ENCODE measurements around the gene RBPJL. TPM values are rescaled to one million over a fixed set of nuclear protein-coding genes. Genes with fewer than 3 reads are reported as not detected.

RBPJL gene
- total and polyA plus RNA-seq, 2 of the 13 experiments (the other 11 are each of a cell fraction or from before 2014, with no cell fraction given): not detected

- no peak for TF ChIP-seq FOXK1 (CRISPR knock-in tag; IDR thresholded peaks at IDR 0.05; ENCODE audit: borderline replicate concordance, low read depth)
- TF ChIP-seq ZFYVE20 (CRISPR knock-in tag; IDR thresholded peaks at IDR 0.05; ENCODE audit: borderline replicate concordance, low read depth): 0 out of 2 replicates have a peak, but pooled peaks have one; percentile 32
- no peak for TF ChIP-seq THAP7 (CRISPR knock-in tag; IDR thresholded peaks at IDR 0.05)
- no peak for TF ChIP-seq ATF4 (CRISPR knock-in tag; IDR thresholded peaks at IDR 0.05)
- no peak for TF ChIP-seq MED1 (CRISPR knock-in tag; IDR thresholded peaks at IDR 0.05)
- no peak for TF ChIP-seq ZSCAN22 (CRISPR knock-in tag; IDR thresholded peaks at IDR 0.05)
- TF ChIP-seq MIER3 (CRISPR knock-in tag; IDR thresholded peaks at IDR 0.05; ENCODE audit: borderline replicate concordance): no peak
- no peak for TF ChIP-seq CREB3 (CRISPR knock-in tag; IDR thresholded peaks at IDR 0.05)
- no peak for TF ChIP-seq ZBTB44 (CRISPR knock-in tag; IDR thresholded peaks at IDR 0.05)
- peak; percentile 76 for TF ChIP-seq ZNF543 (CRISPR knock-in tag; IDR thresholded peaks at IDR 0.05)
- no peak for TF ChIP-seq FOXJ3 (CRISPR knock-in tag; IDR thresholded peaks at IDR 0.05; ENCODE audit: borderline replicate concordance)
- no peak for TF ChIP-seq TOE1 (CRISPR knock-in tag; IDR thresholded peaks at IDR 0.05)
- no peak; the same call in 1 of the 2 replicates for TF ChIP-seq ZNF441 (CRISPR knock-in tag; IDR thresholded peaks at IDR 0.05; ENCODE audit: borderline replicate concordance)
- no peak; the same call in 1 of the 2 replicates for TF ChIP-seq ZNF644 (CRISPR knock-in tag; IDR thresholded peaks at IDR 0.05; ENCODE audit: low read depth)
- TF ChIP-seq TSC22D2 (CRISPR knock-in tag; IDR thresholded peaks at IDR 0.05; ENCODE audit: borderline replicate concordance): no peak
- TF ChIP-seq HMG20B (CRISPR knock-in tag; conservative IDR thresholded peaks at IDR 0.05): no peak; the same call in 1 of the 2 replicates
- TF ChIP-seq ZNF121 (CRISPR knock-in tag; IDR thresholded peaks at IDR 0.05): no peak
- peak; percentile 78; the same call in 1 of the 2 replicates for TF ChIP-seq EEA1 (CRISPR knock-in tag; IDR thresholded peaks at IDR 0.05; ENCODE audit: borderline replicate concordance)
- TF ChIP-seq ZNF414 (CRISPR knock-in tag; IDR thresholded peaks at IDR 0.05): peak; percentile 58; the same call in 1 of the 2 replicates
- no peak for TF ChIP-seq SNAPC5 (CRISPR knock-in tag; IDR thresholded peaks at IDR 0.05; ENCODE audit: borderline replicate concordance)
- TF ChIP-seq ZBTB38 (CRISPR knock-in tag; IDR thresholded peaks at IDR 0.05): 0 out of 2 replicates have a peak, but pooled peaks have one; percentile 36
- TF ChIP-seq CREBL2 (CRISPR knock-in tag; IDR thresholded peaks at IDR 0.05; ENCODE audit: borderline replicate concordance): no peak
- TF ChIP-seq IRF9 (CRISPR knock-in tag; IDR thresholded peaks at IDR 0.05; ENCODE audit: borderline replicate concordance): peak; percentile 22; the same call in 1 of the 2 replicates
Observed at GRCh38 chr20:45337367-45338120, 30.9 kb downstream of the RBPJL start (continued).

Data from HepG2 (cell line).